Camera-type eye (tissue), 1 donor: ENCODE results near the gene DNAJC10. TPM values are rescaled to one million over a fixed set of nuclear protein-coding genes. Genes with fewer than 3 reads are reported as not detected.

Experiments
- total RNA-seq: library from RNA; depleted of rRNA; stranded (reverse); fragments of >200 nt; gene quantifications from one replicate; pipeline ENCODE4 v1.2.3, GENCODE V29; 2014

The DNAJC10 gene, protein sequence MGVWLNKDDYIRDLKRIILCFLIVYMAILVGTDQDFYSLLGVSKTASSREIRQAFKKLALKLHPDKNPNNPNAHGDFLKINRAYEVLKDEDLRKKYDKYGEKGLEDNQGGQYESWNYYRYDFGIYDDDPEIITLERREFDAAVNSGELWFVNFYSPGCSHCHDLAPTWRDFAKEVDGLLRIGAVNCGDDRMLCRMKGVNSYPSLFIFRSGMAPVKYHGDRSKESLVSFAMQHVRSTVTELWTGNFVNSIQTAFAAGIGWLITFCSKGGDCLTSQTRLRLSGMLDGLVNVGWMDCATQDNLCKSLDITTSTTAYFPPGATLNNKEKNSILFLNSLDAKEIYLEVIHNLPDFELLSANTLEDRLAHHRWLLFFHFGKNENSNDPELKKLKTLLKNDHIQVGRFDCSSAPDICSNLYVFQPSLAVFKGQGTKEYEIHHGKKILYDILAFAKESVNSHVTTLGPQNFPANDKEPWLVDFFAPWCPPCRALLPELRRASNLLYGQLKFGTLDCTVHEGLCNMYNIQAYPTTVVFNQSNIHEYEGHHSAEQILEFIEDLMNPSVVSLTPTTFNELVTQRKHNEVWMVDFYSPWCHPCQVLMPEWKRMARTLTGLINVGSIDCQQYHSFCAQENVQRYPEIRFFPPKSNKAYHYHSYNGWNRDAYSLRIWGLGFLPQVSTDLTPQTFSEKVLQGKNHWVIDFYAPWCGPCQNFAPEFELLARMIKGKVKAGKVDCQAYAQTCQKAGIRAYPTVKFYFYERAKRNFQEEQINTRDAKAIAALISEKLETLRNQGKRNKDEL
- total RNA-seq: 80.4 TPM

DNA sequence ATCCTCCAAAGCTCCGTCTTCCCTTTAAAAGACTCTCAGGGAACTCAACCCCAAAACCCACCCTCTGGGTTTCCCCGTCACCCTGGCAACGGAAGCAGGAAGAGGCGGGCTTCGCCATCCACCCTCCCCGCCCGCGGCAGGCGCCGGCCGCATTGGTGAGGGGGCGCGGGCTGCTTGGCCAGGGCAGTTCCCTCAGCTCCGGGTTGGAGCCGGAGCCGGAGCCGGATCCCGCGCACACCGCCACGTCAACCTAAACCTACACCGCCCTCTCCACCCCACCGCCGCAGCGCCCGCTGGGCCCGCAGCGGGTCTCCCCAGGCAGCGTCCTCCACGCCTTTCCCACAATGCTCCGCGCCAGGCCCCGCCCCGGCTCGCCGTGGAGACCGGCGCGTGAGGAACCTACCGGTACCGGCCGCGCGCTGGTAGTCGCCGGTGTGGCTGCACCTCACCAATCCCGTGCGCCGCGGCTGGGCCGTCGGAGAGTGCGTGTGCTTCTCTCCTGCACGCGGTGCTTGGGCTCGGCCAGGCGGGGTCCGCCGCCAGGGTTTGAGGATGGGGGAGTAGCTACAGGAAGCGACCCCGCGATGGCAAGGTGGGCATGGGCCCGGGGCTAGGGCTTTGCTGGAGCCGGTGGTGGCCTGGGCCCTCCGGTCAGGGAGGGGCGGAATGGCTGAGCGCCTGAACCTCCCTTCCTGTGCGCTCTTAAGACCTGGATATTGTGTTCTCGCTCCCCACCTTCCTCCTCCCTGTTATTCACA, at the start of gene DNAJC10:
Gene DNAJC10, plus strand, starts transcription at position 366 of the 758 bp plus-strand sequence. CDS start 1,830 bp downstream, outside the sequence.

Other genes starting within 250 kb of the DNAJC10 start
- 66.1 TPM for gene FRZB, start 150.4 kb downstream of the DNAJC10 start, total RNA-seq